ENCODE measurements around the gene FGD5. TPM values are rescaled to one million over a fixed set of nuclear protein-coding genes. Genes with fewer than 3 reads are reported as not detected.

FGD5 gene
- total and polyA plus RNA-seq, 9 of the 15 experiments (the other 6 are each of a cell fraction or from before 2014, with no cell fraction given), result 0.18 TPM; not detected in 8

DNA sequence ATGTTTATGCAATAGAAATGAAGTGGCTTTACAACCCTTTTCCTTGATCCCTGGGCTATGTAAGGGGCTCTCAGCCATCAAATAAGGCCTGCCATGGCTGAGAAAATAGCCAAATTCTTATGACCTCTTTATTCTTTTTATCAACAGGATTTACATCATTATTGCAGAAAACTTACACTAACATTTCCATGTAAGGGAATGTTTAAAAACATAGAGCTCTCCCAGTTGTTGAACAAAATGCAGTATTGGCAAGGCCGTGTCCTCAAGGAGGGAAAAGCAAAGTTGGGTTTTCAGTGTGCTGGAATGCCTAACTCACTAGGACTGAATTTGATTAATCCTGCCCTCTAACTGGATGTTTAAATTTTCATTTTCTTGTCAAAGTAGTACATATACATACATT is 150.9 kb downstream of the FGD5 start:
- in situ Hi-C loops (cut with MboI), result no loop called here
- 100% methylated on average over 1 of the region's 1 CpG for WGBS (ENCODE audit: insufficient coverage, low coverage, missing lambda C conversion rate)
- Histone ChIP-seq H3K9ac (ENCODE audit: insufficient read depth in 1 of 2, low read depth in 2 of 2, low read length in 2 of 2) (no peak overlapping the region), H3K27ac (ENCODE audit: extremely low read depth, low read depth, low read length) (no peak overlapping the region), H3K79me2 (ENCODE audit: control insufficient read depth, insufficient read depth, low read length) (peaks cover 10% of the 10 kb centered on the region; the same call in 1 of the 3 replicates), H2AFZ (ENCODE audit: low read depth, low read length) (no peak overlapping the region), H3K27me3 (ENCODE audit: control insufficient read depth in 2 of 2, insufficient read depth in 2 of 2, low read length in 2 of 2) (no peaks in the 10 kb centered on the region), H3K9me3 (replicated peaks; ENCODE audit: control insufficient read depth, insufficient read depth, low read depth, low read length) (no peaks in the 10 kb centered on the region), H3K4me3 (no peak overlapping the region), H3K4me1 (replicated peaks in 1 of 2; ENCODE audit: control insufficient read depth in 2 of 2, insufficient read depth in 2 of 2, low read length in 2 of 2) (no peaks in the 10 kb centered on the region), H3K9me1 (ENCODE audit: control insufficient read depth, insufficient read depth, low read length) (no peaks in the 10 kb centered on the region), H4K20me1 (replicated peaks; ENCODE audit: control insufficient read depth, insufficient read depth, low read length) (no peaks in the 10 kb centered on the region), H3K4me2 (ENCODE audit: insufficient read depth, low read length) (no peak overlapping the region), H3K36me3 (ENCODE audit: control insufficient read depth, insufficient read depth, low read length) (peaks cover 38% of the 10 kb centered on the region)
- ChIA-PET POLR2A (interaction anchor here (0.8 kb wide), 1 partner anchor 10 kb away, joined by 3 read pairs; no protein-coding TSS in a partner anchor), CTCF (ENCODE audit: low intra/inter-chr PET ratio) (no interaction called here)
- intact Hi-C loops (cut with micrococcal nuclease), result no loop called here
- no peak for DNase-seq (ENCODE audit: extremely low read depth in 1 of 4, low spot score in 3 of 4)
- no peak for ATAC-seq
- FAIRE-seq, result no peak
- BruUV-seq (replicated peaks), result no TSS peak
- TF ChIP-seq ZBTB12 (CRISPR knock-in tag; IDR thresholded peaks at IDR 0.05), result no peak
- no peak for TF ChIP-seq ZNF263 (CRISPR knock-in tag; IDR thresholded peaks at IDR 0.05; ENCODE audit: borderline replicate concordance)
- no peak for TF ChIP-seq PKNOX1 (IDR thresholded peaks at IDR 0.05)
- TF ChIP-seq, protein P1, sequence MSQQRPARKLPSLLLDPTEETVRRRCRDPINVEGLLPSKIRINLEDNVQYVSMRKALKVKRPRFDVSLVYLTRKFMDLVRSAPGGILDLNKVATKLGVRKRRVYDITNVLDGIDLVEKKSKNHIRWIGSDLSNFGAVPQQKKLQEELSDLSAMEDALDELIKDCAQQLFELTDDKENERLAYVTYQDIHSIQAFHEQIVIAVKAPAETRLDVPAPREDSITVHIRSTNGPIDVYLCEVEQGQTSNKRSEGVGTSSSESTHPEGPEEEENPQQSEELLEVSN (IDR thresholded peaks at IDR 0.05; ENCODE audit: borderline replicate concordance in 1 of 2, extremely low read depth in 1 of 2, insufficient read depth in 1 of 2, insufficient read length in 1 of 2, low read depth in 1 of 2, low read length in 1 of 2, poor library complexity in 1 of 2, severe bottlenecking in 1 of 2), result no peak
- no peak for TF ChIP-seq SP1 (CRISPR knock-in tag; IDR thresholded peaks at IDR 0.05)
- TF ChIP-seq THRAP3 (IDR thresholded peaks at IDR 0.05; ENCODE audit: borderline replicate concordance), result no peak
- TF ChIP-seq U2AF2 (optimal IDR thresholded peaks at IDR 0.05; ENCODE audit: low read depth, low read length), result no peak
- no peak for TF ChIP-seq ELF4 (CRISPR knock-in tag; IDR thresholded peaks at IDR 0.05)
- no peak for TF ChIP-seq ELF1 (tag; IDR thresholded peaks at IDR 0.05)
- TF ChIP-seq GTF3C2 (IDR thresholded peaks at IDR 0.05; ENCODE audit: borderline replicate concordance, extremely low read depth, insufficient read length), result no peak
- no peak for TF ChIP-seq DNMT1 (IDR thresholded peaks at IDR 0.05)
- TF ChIP-seq XRCC5 (IDR thresholded peaks at IDR 0.05; ENCODE audit: low read depth, low read length), result no peak
- TF ChIP-seq ZBTB5 (IDR thresholded peaks at IDR 0.05), result no peak
- TF ChIP-seq GABPB2 (CRISPR knock-in tag; conservative IDR thresholded peaks at IDR 0.05), result no peak
- no peak for TF ChIP-seq IRF2 (CRISPR knock-in tag; IDR thresholded peaks at IDR 0.05)

Measured in K562 (cell line).